Measurements from ENCODE around the gene CAND1. TPM values are rescaled to one million over a fixed set of nuclear protein-coding genes. Genes with fewer than 3 reads are reported as not detected.
A peak's percentile ranks its signal among the peaks of the same experiment; 100 is the strongest.

CAND1 gene
- total RNA-seq, 1 experiment from 2014 or later, result 230 TPM

DNA sequence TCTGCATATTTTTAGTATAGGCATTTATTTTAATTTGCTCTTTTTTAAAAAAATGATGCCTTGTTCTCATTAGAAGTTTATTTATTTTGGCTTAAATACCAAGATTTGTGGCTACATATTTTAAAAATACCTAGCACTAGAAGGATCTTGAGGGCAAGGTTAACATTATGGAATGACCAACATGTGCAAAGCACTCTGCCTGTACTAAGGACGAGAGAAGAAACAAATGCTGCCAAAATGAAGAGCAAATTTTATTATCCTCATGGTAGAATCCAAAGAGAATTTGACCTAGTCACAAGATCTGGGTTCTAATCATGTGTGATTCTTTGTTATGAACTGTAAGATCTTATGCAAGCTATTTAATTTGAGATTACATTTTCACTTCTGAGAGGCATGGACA is 2.8 kb downstream of the CAND1 start:
- Mint-ChIP-seq H3K27ac (no peak overlapping the region), H3K27me3 (ENCODE audit: low read depth) (no peaks in the 10 kb centered on the region), H3K9me3 (no peaks in the 10 kb centered on the region), H3K36me3 (ENCODE audit: insufficient read depth in 1 of 3, low read depth in 3 of 3) (peaks cover 0 to 9% (median 4%) of the 10 kb centered on the region in 3 experiments; a peak in 4 of 7 replicates), H3K4me1 (peaks cover 37 to 49% of the 10 kb centered on the region in 2 experiments), H3K4me3 (peak overlapping the region; percentile 1 to 2; a peak in 2 of 5 replicates)
- Histone ChIP-seq H3K56ac (ENCODE audit: insufficient read length, low read depth, low read length) (no peak overlapping the region), H3K9me3 (ENCODE audit: control insufficient read depth, low read depth, low read length) (no peaks in the 10 kb centered on the region), H4K20me1 (ENCODE audit: control insufficient read depth, insufficient read depth, insufficient read length) (no peaks in the 10 kb centered on the region), H3K4me1 (ENCODE audit: insufficient read depth, low read length) (no peaks in the 10 kb centered on the region; the same call in 1 of the 2 replicates), H4K8ac (replicated peaks; ENCODE audit: insufficient read length, low read depth, low read length) (no peak overlapping the region), H2BK12ac (ENCODE audit: insufficient read length, low read depth, low read length) (no peak overlapping the region), H3T11ph (ENCODE audit: low read length) (no peak overlapping the region), H3K14ac (ENCODE audit: insufficient read depth, low read length) (no peak overlapping the region), H4K5ac (ENCODE audit: insufficient read length, low read depth, low read length) (no peak overlapping the region), H3K4me2 (ENCODE audit: insufficient read depth, insufficient read length, low read length) (no peak overlapping the region), H3K9ac (ENCODE audit: extremely low read depth, insufficient read length, low read length) (no peak overlapping the region), H2BK5ac (ENCODE audit: insufficient read length, low read length) (no peak overlapping the region), H2BK15ac (ENCODE audit: low read depth, low read length) (no peak overlapping the region), H4K91ac (ENCODE audit: insufficient read length, low read depth, low read length) (no peak overlapping the region), H2BK120ac (ENCODE audit: low read depth, low read length, poor library complexity, severe bottlenecking) (no peak overlapping the region), H3K23ac (ENCODE audit: insufficient read length, low read depth, low read length) (no peak overlapping the region), H3K79me1 (ENCODE audit: insufficient read depth, low read depth, low read length, poor library complexity, severe bottlenecking) (no peaks in the 10 kb centered on the region), H3K23me2 (ENCODE audit: insufficient read length, low read depth, low read length, poor library complexity, severe bottlenecking) (peaks cover 8% of the 10 kb centered on the region), H3K4ac (ENCODE audit: low read depth, low read length) (no peak overlapping the region), H3K27ac (ENCODE audit: insufficient read length, low read depth, low read length) (no peak overlapping the region), H3K18ac (ENCODE audit: insufficient read length, low read depth, low read length) (no peak overlapping the region), H3K79me2 (ENCODE audit: insufficient read depth, low read length) (peaks cover 45% of the 10 kb centered on the region), H3K27me3 (ENCODE audit: insufficient read depth, low read length) (no peaks in the 10 kb centered on the region), H2BK20ac (ENCODE audit: low read depth, low read length, poor library complexity, severe bottlenecking) (no peak overlapping the region), H2AK5ac (ENCODE audit: insufficient read length, low read length) (no peak overlapping the region), H2AFZ (ENCODE audit: low read length) (no peak overlapping the region)
- WGBS (ENCODE audit: extremely low coverage, insufficient read length, low lambda C conversion rate), result no CpG with 5 or more reads among the region's 1 CpG
- TF ChIP-seq, protein P1, sequence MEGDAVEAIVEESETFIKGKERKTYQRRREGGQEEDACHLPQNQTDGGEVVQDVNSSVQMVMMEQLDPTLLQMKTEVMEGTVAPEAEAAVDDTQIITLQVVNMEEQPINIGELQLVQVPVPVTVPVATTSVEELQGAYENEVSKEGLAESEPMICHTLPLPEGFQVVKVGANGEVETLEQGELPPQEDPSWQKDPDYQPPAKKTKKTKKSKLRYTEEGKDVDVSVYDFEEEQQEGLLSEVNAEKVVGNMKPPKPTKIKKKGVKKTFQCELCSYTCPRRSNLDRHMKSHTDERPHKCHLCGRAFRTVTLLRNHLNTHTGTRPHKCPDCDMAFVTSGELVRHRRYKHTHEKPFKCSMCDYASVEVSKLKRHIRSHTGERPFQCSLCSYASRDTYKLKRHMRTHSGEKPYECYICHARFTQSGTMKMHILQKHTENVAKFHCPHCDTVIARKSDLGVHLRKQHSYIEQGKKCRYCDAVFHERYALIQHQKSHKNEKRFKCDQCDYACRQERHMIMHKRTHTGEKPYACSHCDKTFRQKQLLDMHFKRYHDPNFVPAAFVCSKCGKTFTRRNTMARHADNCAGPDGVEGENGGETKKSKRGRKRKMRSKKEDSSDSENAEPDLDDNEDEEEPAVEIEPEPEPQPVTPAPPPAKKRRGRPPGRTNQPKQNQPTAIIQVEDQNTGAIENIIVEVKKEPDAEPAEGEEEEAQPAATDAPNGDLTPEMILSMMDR (conservative IDR thresholded peaks at IDR 0.05), result no peak
- no peak for DNase-seq

Measured in H9 (cell line).